NOMO-1 treated with dmso at 0.1 percent for 144 hours (cell line): ENCODE measurements around the gene KCNJ12.
"Not testable (repeated sequence)": the region's sequence is repeated elsewhere in the genome, so short reads cannot be mapped to it uniquely, and the experiment has no call there.

ENCODE experiments used
- DNase-seq: peaks from one replicate; lab custom pipeline; 2025; ENCODE audit not compliant: unreplicated experiment; lab: John Stamatoyannopoulos, UW

KCNJ12 gene

DNA sequence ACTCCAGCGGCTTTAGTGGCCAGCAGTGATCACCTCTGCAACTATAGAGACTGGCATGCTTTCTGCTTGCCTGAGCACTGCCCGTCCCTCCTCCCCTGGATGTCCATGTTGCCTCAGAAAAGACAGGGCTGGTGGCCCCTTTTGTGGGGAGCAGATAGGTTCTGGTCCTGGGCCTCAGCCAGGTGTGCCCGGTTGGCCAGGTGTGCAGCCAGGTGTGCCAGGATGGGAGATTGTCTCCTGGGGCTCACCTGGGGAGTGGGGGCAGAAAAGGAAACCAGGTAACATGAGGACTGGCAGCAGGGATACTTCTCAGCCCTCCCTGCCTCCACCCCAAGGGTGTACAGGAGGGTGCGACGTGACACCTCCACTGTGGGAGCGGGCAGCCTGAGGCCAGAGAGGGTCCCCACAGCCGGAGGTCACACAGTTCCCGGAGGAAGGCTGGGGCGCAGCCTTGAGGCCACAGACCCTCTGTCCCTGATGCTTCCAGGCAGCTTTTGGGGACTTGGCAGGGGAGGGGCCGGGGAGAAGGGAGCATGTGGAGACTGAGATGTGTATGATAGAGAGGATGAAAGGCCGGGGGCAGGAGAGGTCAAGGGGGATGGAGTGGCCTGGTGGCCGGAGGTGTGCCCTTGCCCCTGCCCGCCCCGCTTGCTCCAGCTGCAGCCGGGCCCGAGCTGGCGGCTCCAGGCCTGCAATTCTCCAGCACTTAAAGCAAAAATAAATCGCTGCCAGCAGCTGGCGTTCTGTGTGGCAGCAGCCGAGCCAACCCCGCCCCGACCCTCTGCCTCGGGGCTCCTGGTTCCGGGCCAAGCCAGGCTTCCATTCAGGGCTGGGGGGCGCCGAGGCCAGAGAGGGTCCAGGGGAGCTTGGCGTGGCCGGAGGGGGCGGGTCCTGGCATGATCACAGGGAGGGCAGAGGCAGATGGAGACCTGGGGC, 6.7 kb downstream of the KCNJ12 start:
- no peak for DNase-seq

DNA sequence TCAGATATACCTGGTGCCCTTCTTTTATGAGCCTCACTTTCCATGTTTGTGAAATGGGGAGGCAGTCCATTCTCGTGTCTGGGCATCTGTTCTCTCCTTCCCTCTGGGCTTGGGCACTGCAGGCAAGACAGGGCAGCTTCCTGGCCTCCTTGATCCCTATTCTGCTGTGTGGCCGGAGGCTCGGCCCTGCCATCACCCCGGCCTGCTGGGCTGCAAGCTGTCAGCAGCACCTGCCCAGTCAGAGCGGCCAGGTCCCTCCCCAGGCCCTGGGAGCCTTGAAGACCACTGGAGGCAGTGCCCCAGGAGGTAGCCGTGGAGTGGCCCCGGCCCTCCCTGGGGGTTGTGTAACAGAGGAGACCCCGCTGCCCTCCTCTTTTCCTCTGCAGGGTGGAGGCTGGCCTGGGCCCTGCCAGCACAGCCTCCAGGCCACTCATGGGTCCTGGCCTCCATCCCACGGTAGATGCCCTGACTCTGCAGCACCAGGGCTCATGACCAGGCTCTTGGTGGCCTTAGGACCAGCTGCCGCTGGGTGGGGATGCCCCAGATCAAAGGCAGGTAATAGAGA, 9.2 kb downstream of the KCNJ12 start:
- no peak for DNase-seq

DNA sequence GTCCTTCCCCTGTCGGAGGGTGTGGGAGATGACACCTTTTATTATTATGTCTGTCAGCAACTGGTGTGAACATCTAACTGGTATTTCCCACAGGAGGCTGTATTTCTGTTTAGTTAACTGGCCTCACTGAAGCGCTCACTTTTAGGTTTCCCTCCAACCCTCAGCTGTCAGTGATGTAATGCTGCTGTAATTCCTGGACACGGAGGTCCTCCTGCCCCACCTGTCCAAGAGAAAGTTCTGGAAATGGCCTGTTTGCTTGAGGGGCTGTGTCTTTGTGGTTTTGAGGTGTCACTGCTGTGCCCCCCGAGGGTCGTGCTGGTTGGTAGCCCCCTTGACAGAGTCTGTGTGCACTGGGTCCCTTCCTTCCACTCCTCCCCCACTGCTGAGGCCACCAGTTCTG, 11.5 kb downstream of the KCNJ12 start:
- DNase-seq: no peak

DNA sequence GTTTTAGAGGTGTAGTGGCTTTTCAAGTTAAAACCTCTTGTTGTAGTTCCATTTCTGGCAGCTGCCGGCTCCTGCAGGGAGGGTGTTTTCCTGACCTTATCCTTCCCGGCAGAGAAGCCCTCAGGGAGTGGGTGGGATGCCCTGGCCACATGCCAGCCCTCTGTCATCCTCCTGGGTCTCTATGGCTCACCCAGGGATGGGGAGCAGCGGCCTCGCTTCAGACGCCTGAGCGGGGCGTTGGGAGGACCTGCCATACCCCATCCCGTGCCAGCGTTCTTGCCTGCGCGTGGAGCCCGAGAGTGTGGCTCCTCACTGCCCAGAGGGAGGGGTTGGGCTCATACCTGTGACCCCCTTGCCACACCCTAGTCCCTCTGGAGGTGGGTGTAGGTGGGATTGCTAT, 11.9 kb downstream of the KCNJ12 start:
- DNase-seq: no peak

DNA sequence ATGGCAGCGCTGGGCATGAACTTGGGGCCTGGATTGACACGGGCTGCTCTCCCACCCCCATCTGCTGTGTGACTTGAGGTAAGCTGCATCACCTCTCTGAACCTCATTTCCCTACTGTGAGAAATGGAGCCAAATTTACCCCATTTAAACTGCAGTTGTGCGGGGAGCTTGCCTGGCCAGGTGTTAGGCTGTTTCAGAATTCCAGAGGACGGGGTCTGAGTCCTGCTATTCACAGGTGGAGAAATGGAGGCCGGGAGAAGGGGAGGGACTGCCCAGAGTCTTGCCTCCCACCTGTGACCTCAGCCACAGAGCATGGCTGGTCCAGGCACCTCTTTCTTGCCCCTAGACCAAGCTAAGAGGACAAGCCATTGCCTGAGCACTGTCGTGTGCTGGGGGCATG, 12.8 kb downstream of the KCNJ12 start:
- DNase-seq: no peak

DNA sequence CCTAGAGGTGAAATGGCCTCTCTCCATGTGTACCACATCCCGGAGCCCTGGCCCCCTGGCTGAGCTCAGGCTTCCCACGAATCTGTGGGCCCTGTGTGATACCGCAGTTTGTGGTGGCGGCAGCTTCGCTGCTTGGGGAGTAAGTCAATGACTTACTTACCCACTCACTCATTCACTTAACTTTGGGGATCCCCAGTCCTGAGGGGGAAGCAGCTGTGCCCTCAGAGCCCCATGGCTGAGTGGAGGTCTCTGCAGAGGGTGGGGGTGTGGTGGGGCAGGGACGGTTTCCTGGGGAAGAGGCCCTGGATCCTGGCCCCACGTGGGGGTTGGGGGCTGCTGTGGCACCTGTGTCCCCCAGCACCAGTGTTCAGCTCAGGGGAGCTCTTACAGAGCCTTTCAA, 13.2 kb downstream of the KCNJ12 start:
- no peak for DNase-seq

DNA sequence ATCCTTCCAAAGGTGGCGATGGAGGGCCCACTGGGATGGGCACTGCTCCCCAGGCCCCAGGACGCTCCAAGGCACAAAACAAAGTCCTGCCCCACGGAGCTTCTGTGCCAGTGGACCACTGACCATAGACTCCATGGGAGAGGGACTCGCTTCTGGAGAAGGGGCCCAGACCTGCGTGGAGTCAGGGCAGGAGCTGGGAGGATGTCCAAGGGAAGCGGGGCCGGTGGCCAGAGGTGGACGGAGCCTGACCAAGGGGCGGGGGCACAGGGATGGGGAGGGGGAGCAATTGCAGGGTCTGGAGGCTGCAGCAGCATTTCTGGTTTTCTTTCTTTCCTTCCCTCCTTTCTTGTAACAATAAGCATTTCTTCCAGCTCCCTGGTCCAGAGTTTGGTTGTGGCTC, 14.1 kb downstream of the KCNJ12 start:
- DNase-seq: no peak

DNA sequence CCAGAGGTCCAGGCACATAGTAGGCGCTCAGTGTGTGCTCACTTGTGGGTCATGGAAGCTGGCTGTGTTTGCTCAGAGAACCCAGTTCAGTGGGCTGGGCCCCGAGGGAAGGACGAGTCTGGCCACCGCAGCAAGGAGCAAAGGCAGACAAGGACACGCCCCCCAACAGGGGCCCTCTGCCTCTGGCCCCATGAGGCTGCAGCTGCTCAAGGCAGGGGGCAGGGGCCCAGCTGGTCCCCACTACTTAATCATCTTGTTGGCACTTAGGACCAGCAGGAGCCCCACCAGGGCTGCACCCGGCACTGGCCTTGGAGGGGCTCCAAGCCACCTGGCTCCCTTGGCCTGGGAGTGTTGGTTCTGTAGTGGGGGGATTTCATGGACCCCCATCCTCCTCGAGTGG, 16.1 kb downstream of the KCNJ12 start:
- DNase-seq: no peak

DNA sequence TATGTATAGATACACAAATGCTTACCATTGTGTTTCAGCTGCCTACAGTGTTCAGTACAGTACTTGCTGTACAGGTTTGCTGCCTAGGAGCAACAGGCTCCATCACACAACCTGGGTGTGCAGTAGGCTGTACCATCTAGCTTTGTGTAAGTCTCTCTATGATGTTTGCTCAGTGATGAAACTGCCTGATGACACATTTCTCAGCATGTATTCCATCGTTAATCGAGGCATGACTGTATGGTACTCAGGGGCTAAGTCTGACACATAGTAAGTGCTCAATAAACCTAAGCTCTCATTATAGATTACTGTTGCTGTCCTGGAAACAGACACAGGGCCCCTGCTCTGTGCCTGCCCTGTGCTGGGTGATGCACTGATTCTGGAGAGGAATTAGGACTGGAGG, 18.1 kb downstream of the KCNJ12 start:
- no peak for DNase-seq

DNA sequence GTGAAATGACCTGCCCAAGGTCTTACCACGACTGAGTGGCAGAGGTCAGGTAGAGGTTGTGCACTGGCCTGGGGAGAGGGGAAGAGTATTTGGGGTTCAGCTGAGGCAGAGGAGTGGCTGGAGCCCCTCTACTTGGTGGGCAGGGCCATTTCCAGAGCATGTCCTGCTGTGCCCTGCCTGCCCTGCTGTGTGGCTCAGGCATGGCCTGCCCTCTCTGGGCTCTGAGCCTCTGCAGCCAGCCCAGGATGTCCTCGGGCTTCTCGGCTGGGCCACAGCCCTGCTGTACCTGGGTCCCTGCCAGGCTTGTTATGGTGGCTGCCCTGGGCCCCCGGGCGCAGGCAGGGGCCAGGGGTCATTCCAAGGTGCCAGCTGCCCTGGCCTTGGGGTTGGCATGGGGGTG, 19.6 kb downstream of the KCNJ12 start:
- no peak for DNase-seq

DNA sequence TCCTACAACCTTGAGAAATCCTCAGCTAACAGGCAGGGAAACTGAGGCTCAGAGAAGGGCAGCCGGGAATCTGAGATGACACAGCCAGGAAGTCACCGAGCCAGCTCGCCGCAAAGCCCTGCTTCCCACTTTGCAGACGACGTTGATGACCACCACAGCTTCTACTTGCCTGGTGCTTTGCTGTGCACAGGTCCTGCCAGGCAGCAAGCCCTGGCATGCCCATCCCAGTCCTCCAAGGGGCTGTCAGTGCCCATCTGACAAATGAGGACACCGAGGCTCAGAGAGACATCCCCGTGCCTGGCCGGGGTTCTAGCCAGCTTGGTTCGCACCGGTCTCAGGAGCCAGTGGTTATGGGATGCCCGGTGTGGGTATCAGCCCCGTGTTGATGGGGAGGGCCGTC, 20.1 kb downstream of the KCNJ12 start:
- DNase-seq: no peak

DNA sequence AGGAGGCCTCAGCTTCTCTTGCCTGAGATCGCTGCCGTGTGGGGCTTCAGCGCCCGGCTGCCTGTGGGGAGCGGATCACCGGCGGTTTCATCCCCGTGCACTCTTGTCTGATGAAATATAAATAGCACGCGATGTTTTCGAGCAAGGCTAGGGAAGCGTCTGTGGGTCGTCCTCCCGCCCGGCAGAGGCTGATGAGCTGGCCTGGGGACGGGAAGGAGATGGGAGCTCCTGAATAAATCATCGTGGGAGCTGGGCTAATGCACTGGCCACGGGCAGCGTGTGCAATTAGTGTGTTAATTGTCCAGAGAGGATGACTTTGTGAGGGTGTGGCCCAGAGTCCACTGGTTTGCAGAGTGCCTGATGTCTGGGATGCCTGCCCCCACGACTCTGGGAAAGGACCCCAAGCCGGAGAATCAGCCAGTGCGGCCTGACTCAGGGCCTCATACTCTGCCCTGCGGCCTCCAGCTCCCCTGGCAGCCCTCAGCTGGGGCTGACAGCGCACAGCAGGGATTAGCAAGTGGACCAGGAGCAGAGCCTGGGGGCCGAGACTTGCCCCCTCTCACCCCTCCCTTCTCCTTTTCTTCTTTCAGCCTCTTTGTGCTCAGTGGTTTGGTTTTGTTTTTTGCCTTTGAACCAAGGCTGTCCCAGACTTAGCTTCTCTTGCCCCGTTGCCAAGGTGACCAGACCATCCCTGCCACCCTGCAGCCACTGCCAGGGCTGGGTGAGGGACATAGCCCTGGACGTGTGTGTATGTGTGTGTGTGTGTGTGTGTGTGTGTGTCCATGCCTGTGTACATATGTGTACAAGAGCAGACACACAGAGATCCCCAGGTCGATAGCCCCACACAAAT, 21.4 kb downstream of the KCNJ12 start:
- DNase-seq: no peak

DNA sequence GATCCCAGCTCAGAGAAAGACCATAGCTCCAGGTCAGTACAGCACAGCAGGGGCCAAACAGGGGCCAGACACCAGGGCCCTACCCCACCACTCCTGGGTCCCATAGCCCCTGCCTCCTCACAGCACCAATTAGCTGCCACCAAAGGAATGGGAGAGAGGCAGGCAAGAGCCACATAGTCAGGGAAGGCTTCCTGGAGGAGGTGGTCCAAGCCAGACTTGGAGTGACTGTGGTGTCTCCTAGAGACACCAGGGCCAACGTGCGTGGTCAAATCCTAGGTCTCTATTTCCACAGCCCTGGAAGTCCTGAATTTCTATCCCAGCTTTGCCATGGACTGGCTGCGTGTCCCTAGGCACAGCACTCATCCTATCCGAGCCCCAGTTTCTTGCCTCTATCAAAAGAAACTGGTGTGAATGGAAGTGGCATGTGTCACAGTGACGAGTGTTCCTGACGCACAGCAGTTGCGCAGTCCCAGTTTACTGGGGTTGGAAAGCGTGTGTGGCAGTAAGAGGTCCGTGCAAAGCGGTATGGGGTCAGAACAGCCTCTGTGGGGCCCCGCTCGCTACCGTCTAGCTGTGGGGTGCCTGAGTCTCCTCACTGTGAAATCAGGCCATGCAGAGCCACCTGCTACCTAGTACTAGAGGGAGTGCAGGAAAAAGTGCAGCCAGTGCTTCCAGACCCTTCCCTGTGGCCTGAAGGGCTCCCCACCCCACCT, 23.5 kb downstream of the KCNJ12 start:
- no peak for DNase-seq

DNA sequence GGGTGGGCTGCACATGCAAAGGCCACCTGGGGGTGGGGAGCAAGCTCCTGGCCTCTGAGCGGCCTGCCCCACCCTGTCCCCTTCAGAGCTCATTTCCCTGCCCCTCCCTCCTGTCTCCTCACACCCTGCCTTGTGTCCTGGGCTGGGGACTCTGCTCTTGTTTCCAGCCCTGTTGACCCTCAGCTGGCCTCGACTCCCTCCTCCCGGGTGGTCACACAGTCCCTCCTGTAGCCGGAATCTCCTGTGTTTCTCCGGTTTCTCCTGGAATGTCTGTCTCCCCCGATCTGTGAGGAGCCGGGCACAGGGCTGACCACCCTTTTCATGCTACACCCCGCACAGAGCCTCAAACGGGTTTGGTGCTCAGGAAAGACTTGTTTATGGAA, 24.0 kb downstream of the KCNJ12 start:
- DNase-seq: not testable (repeated sequence)

DNA sequence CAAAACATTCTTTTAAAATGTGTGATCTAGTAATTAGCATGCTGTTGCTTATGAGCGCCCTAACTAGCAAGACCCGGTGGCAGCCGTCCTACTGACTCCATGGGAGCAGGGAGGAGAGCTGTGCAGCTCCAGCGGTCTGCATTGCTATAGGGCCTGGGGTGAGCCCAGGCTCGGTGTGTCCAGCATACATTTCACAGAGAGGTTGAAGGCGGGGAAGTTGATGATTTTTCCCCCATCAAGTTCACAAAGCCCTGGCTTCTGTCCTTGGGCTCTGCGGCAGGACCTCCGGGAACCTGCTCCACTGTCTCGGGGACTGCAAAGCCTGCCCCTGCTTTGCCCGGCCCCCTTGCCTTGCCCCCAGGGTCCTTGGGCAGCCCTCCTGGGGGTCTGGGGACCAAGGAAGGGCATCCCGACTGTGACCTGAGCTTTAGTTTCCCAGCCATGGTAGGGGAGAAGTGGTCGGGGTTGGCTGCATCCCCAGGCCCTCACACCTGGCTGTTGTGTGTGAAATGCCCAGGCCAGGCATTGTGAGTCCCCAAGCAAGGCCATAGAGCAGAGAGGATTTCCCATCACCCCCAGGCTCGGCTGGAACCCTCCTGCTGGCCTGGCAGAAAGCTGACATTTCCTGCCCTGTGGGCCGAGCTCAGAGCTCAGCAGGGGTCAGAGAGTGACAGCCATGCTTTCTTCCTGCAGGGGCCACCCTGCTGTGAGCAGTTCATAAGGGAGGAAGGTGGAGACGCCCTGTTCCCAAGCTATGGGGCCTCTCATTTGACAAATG, 24.8 kb downstream of the KCNJ12 start:
- DNase-seq: no peak

DNA sequence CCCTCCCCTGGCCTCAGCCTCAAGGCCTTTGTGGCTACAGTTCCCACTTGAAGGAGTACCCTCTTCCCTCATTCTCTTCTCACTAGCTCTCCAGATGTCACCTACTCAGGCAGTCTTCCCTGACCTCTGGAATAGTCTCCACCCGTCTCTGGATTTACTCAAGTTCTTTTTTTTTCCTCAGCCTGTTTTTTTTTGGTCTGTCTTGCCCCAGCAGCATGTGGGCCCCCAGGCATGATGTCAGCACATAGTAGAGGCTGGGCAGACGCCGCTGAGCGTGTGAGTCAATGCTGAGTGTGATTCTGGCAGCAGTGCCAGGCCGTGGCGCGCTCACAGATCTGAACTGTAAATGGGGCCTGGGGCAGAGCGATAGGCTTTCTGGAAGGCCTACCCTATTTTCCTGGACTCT, 26.0 kb downstream of the KCNJ12 start:
- DNase-seq: not testable (repeated sequence)

DNA sequence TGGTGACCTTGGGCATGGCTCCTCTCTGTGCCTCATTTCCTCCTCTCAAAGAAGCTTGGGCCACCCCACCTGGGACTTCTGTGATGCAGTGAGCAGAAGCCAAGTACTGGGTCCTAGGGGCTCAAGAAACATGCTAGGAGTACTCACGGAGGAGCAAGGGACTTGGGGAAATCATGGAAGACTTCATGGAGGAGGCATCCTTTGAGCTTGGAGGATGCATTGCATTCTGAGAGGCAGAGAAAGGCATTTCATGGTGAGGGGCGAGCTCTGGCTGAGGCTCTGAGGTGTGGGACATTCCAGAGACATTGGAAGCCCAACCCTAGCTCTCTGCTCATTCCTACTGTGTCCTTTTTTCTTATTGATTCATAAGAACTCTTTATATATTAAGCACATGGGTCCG, 26.8 kb downstream of the KCNJ12 start:
- DNase-seq: not testable (repeated sequence)

DNA sequence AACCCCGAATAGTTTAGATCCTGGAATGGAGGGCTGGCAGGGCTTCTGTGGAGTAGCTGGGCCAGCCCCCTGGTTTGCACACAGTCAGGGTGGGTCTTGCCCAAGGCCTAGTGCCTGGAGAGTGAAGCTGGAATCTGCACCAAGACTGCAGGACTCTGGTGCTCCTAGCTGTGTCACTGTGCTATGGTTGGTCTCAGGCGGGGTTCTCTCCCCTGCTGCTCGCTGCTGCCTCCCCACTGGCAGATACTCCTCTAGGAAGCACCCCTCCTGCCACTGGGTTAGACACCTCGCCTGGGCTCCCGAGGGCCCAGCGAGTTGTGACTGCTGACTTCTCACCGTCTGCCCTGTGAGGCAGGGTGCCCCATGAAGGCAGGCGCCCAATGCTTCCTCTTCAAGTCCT, 27.9 kb downstream of the KCNJ12 start:
- DNase-seq: not testable (repeated sequence)

DNA sequence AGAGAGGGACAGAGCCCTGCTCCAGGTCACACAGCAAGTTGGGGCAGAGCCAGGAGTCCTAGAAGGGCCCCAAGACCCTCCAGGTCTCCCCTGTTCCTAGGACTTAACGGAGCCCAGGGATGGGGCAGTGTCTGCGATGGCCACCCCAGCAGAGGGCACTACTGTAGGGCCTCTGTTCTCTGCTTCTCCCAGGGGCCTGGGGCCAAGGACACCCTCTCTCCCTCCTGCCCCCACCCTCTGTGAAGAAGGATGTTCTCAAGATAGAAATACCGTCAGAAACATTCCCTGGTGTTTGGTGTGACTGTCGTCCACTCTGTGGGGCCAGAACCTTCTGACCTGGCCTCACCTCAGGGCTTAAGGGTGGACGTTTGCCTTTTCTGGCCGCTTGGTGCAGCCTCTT, 28.4 kb downstream of the KCNJ12 start:
- not testable (repeated sequence) for DNase-seq

DNA sequence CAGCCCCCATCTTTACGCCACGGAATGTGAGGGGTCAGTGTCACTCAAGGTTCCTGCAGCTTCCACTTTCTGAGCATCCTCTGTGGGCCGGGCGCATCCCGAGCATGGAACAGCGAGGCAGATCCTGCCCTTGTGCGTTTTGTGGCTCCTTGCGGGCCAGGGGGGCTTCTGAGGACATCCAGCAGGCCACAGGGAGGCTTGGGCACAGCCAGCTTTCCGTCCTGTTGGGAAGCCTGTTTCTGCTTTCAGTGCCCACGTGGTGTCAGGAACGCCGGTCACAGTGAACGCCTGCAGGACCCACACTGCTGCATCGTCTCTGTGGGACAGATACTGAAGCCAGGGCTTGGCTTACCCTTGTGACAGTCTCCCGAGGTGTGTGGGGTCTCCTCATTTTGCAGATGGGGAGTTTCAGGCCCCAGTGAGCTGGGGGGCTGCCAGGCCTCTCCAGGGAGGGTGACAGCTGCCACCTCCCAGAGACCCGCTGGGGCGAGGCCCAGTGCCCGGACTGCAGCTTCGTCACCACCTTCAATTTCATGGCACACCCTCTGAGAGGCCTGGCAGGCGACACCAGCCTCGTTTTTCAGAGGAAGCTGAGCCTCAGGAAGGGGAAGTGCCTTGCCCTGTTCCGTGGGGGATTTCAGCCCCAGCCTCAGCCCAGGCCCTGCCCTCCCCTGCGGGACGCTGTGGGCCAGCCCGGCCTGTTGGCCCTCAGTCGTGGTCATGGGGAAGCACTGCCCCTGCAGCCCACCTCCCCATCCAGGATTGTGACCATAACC, 29.0 kb downstream of the KCNJ12 start:
- DNase-seq: not testable (repeated sequence)
